CD4-positive, CD25-positive, alpha-beta regulatory T cell (primary cell): ENCODE measurements around the gene ZNF286A. TPM values are rescaled to one million over a fixed set of nuclear protein-coding genes. Genes with fewer than 3 reads are reported as not detected.
"Not testable (repeated sequence)": the region's sequence is repeated elsewhere in the genome, so short reads cannot be mapped to it uniquely, and the experiment has no call there.

ENCODE experiments used
- ATAC-seq, 2 donors: fragments of 150-1000 bp; cut with Tn5 transposase; one replicate each; pipeline ENCODE4 v1.10.0; 2021; ENCODE audit warnings: low read depth in 2 of 2, moderate number of reproducible peaks in 2 of 2, moderate library complexity in 1 of 2
- DNase-seq, 3 donors: peaks; one replicate each; pipeline versions ENCODE4 v3.0.0 to v3.0.0-alpha.2; 2012 to 2022; ENCODE audit warnings: mixed read lengths in 1 of 3
- H3K27ac ChIP-seq: one replicate; pipeline ENCODE4 v1.7.0; 2013; ENCODE audit warnings: mild to moderate bottlenecking, low read length; ENCODE audit not compliant: insufficient read depth, poor library complexity, severe bottlenecking
- H3K27me3 ChIP-seq: one replicate; pipeline ENCODE4 v1.7.0; 2013; ENCODE audit warnings: low read length; ENCODE audit not compliant: control insufficient read depth, insufficient read depth
- H3K36me3 ChIP-seq: one replicate; pipeline ENCODE4 v1.7.0; 2013; ENCODE audit warnings: mild to moderate bottlenecking, low read length, moderate library complexity; ENCODE audit not compliant: control insufficient read depth, insufficient read depth
- H3K4me1 ChIP-seq: 2 replicates; pipeline ENCODE4 v1.7.0; 2013; ENCODE audit warnings: mild to moderate bottlenecking, low read length; ENCODE audit not compliant: insufficient read depth, control insufficient read depth, poor library complexity, severe bottlenecking
- H3K4me3 ChIP-seq: one replicate; pipeline ENCODE4 v1.7.0; 2013; ENCODE audit warnings: low read depth, mild to moderate bottlenecking, low read length, moderate library complexity
- H3K9me3 ChIP-seq, 2 experiments: 1 replicate in 1 of 2; 2 replicates in 1 of 2; pipeline ENCODE4 v1.7.0; 2013; ENCODE audit warnings: low read length in 2 of 2, mild to moderate bottlenecking in 1 of 2, moderate library complexity in 1 of 2; ENCODE audit not compliant: control insufficient read depth in 2 of 2
- H3K27ac Mint-ChIP-seq, 3 donors: one replicate each; pipeline ENCODE4 v1.8.0; 2020 to 2022; ENCODE audit warnings: mild to moderate bottlenecking in 3 of 3, mixed read lengths in 3 of 3, moderate library complexity in 2 of 3
- H3K27me3 Mint-ChIP-seq: one replicate; pipeline ENCODE4 v1.8.0; 2022; ENCODE audit warnings: mild to moderate bottlenecking, mixed read lengths
- H3K36me3 Mint-ChIP-seq: one replicate; pipeline ENCODE4 v1.8.0; 2020; ENCODE audit warnings: mixed read lengths
- H3K4me1 Mint-ChIP-seq, 4 donors: one replicate each; pipeline ENCODE4 v1.8.0; 2020 to 2022; ENCODE audit warnings: mixed read lengths in 4 of 4, mild to moderate bottlenecking in 1 of 4
- H3K4me3 Mint-ChIP-seq, 4 donors: one replicate each; pipeline ENCODE4 v1.8.0; 2020 to 2022; ENCODE audit warnings: mild to moderate bottlenecking in 4 of 4, mixed read lengths in 4 of 4, moderate library complexity in 3 of 4
- H3K9me3 Mint-ChIP-seq, 7 donors: one replicate each; pipeline ENCODE4 v1.8.0; 2020 to 2022; ENCODE audit warnings: mixed read lengths in 7 of 7, mild to moderate bottlenecking in 3 of 7, moderate library complexity in 2 of 7
- polyA plus RNA-seq, 4 donors: library from polyadenylated mRNA; unstranded; fragments of 300-500 nt; fragmentation: Illumina TruSeq; gene quantifications; one replicate each; pipeline ENCODE4 v1.2.3, GENCODE V29; 2021
- total RNA-seq: library from RNA; stranded (reverse); gene quantifications from one replicate; pipeline ENCODE4 v1.2.3, GENCODE V29; 2022

Gene ZNF286A
- total and polyA plus RNA-seq, 5 donors from 2014 or later, result 18.9 to 23.5 (median 22.4) TPM

DNA sequence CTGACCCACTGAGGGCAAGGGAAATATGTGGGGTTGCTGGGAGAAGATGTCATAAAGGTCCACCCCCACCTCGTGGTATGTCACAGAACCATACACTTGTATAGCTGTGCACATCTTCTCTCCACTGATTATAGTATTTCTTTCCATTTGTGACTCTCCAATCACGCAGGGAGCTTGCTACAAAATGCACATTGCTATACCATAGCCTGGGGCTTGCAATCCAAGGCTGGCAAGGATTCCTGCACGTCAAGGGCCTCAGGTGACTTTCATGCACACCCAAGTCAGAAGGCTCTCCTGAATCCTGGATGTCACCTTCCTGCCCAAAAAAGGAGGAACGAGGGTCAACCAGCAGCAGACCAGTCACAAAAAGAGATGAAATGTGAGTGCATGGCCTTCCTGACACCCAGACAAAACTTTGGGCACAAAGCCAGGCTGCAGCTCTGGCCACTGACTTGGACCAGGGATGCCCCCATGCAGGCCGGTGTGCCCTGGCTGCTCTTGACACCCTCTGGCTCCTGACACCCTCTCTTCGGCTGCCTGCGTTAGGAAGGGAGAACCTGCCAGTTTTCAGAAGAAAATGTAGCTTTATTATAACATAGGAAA is 44.6 kb downstream of the ZNF286A start:
- Histone ChIP-seq H3K36me3 (no peaks in the 10 kb centered on the region), H3K4me1 (no peaks in the 10 kb centered on the region), H3K27me3 (no peaks in the 10 kb centered on the region), H3K9me3 (no peaks in the 10 kb centered on the region), H3K27ac (no peak overlapping the region), H3K4me3 (no peak overlapping the region)
- no peak overlapping the region for H3K27ac Mint-ChIP-seq
- no peaks in the 10 kb centered on the region for H3K9me3 Mint-ChIP-seq
- H3K27me3 Mint-ChIP-seq, result peaks cover 21% of the 10 kb centered on the region
- H3K4me3 Mint-ChIP-seq, result no peak overlapping the region
- DNase-seq (no peak), ATAC-seq (no peak)
- no peaks in the 10 kb centered on the region for H3K4me1 Mint-ChIP-seq
- H3K36me3 Mint-ChIP-seq, result no peaks in the 10 kb centered on the region

DNA sequence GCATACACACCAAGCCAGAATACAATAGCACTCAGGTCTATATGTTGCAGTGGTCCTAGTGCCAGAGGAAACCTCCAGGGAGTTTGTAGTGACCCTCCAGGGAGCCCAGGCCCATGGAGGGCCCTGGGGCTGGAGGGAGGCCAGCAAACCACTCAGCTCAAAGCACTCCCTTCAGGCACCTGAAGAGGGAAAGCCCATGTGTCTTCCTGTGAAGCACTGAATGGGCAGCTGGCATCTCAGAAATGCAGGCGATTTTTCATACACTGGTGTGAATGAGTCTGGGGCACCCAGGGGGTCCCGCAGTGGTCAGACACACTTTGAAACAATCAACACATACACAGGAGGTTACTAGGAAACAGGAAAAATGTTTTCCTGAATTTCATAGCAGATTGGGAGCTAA is 45.3 kb downstream of the ZNF286A start:
- Histone ChIP-seq H3K36me3 (no peaks in the 10 kb centered on the region), H3K4me3 (no peak overlapping the region), H3K4me1 (no peaks in the 10 kb centered on the region), H3K9me3 (no peaks in the 10 kb centered on the region), H3K27ac (no peak overlapping the region), H3K27me3 (no peaks in the 10 kb centered on the region)
- H3K27ac Mint-ChIP-seq, result no peak overlapping the region
- no peaks in the 10 kb centered on the region for H3K9me3 Mint-ChIP-seq
- no peaks in the 10 kb centered on the region for H3K4me1 Mint-ChIP-seq
- DNase-seq, result no peak
- peaks cover 21% of the 10 kb centered on the region for H3K27me3 Mint-ChIP-seq
- H3K4me3 Mint-ChIP-seq, result no peak overlapping the region
- ATAC-seq, result no peak
- H3K36me3 Mint-ChIP-seq, result no peaks in the 10 kb centered on the region

DNA sequence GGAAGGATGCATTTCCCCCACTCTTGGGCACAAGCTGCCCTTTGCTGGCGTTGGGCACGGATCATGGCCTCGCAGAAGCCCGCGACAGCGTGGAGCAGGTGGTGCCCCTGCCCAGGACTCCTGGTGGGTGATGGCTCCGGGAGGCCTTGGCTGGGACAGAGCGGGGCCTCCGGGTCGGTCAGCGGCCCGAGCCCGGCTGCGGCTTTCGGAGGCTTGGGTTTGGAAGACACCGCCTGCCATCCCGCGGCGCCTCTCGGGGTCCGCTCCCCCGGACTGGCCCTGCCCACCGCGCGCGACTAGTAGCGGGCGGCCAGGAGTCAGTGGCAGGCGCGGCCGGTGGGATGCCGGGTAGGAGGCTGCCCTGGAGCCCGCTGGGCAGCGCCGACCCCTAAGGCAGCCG is 49.9 kb downstream of the ZNF286A start:
- not testable (repeated sequence) for H3K27ac ChIP-seq, H3K4me1 Mint-ChIP-seq, H3K27me3 ChIP-seq, H3K9me3 ChIP-seq, DNase-seq, H3K4me3 ChIP-seq, H3K36me3 ChIP-seq, H3K4me1 ChIP-seq, H3K4me3 Mint-ChIP-seq, ATAC-seq, H3K27ac Mint-ChIP-seq, H3K9me3 Mint-ChIP-seq, H3K36me3 Mint-ChIP-seq
- peaks cover 26% of the 10 kb centered on the region for H3K27me3 Mint-ChIP-seq

DNA sequence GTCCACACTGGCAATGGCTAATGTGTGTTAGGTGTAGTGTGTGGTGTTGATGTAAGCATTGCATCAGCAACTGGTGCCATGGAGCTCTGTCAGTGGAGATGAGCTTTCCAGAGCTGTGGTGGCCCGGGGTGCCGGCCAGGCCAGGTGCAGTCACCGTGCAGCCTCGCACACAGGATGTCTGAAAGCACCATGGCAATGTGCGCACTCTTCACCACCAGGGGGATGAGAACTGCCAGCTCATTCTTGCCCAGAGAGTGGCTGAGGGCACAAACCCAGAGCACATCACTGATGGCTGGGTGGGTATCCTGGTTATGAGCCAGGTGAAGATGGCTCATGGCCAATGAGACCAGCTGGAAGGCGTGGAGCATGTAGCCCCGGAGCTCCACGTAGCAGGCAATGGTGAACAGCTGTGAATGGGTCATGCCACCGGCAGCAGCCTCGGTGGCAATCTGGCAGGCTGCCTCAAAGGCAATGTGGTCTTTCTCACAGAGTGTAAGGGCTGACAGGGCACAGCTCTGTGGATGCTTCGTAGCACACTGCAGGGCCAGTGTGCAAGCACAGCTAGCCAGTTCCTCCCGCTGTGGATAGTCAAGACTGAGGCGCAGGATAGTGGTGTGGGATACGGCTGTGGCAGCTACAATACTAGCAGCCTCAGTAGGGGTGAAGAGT is 69.4 kb downstream of the ZNF286A start:
- H3K4me1 Mint-ChIP-seq, H3K36me3 Mint-ChIP-seq, H3K27me3 ChIP-seq, H3K4me3 Mint-ChIP-seq, H3K9me3 Mint-ChIP-seq, H3K27me3 Mint-ChIP-seq, DNase-seq, H3K4me3 ChIP-seq, H3K9me3 ChIP-seq, H3K36me3 ChIP-seq, H3K27ac ChIP-seq, H3K4me1 ChIP-seq, H3K27ac Mint-ChIP-seq: not testable (repeated sequence)
- ATAC-seq, result peak in 1 of 2 donors; percentile 22

Other genes with a start within 250 kb of the ZNF286A start
- gene CDRT4, start 232.1 kb upstream of the ZNF286A start, total RNA-seq, result 21.0 TPM
- 1 to 10 TPM in 3 of 4 donors, under 1 TPM in 1; 0.22 to 1.8 (median 1.5) TPM for gene CDRT4, start 232.1 kb upstream of the ZNF286A start, polyA plus RNA-seq
- gene TVP23C, start 136.3 kb upstream of the ZNF286A start, total RNA-seq, result 48.9 TPM
- gene TVP23C, start 136.3 kb upstream of the ZNF286A start, polyA plus RNA-seq, result 1 to 10 TPM; 3.2 to 5.1 (median 4.1) TPM
- gene FBXW10B, start 80.0 kb upstream of the ZNF286A start, total RNA-seq, result 8.2 TPM
- gene FBXW10B, start 80.0 kb upstream of the ZNF286A start, polyA plus RNA-seq, result under 1 TPM in 3 of 4 donors, not detected in 1; 0.14 to 0.79 (median 0.41) TPM
- 27.3 TPM for gene TRIM16, start 15.4 kb upstream of the ZNF286A start, total RNA-seq
- gene TRIM16, start 15.4 kb upstream of the ZNF286A start, polyA plus RNA-seq, result 10 to 100 TPM; 33.9 to 66.8 (median 56.0) TPM
- 0.10 TPM for gene TBC1D26, start 32.5 kb downstream of the ZNF286A start, total RNA-seq
- not detected for gene TBC1D26, start 32.5 kb downstream of the ZNF286A start, polyA plus RNA-seq
- not detected for gene ADORA2B, start 245.4 kb downstream of the ZNF286A start, total RNA-seq
- gene ADORA2B, start 245.4 kb downstream of the ZNF286A start, polyA plus RNA-seq, result under 1 TPM in 3 of 4 donors, not detected in 1; 0.18 to 0.99 (median 0.39) TPM